Testis (tissue), 2 donors: ENCODE data around the gene ETFA.

Experiments
- CTCF ChIP-seq, 3 experiments: fragments of 450-650 bp in 2 of 3; fragments of 200-600 bp in 1 of 3; sonication (generic) in 1 of 3; IDR thresholded peaks; one replicate each; pipeline ENCODE4 v1.5.1; 2016 to 2019; ENCODE audit warnings: antibody characterized with exemption in 3 of 3, mild to moderate bottlenecking in 2 of 3, moderate library complexity in 1 of 3
- POLR2A ChIP-seq: fragments of 450-650 bp; IDR thresholded peaks from one replicate; pipeline ENCODE4 v1.6.1; 2017; ENCODE audit warnings: antibody characterized with exemption, mild to moderate bottlenecking, moderate library complexity

GRCh38 chr15:76333309-76333708, 22.0 kb upstream of the ETFA start:
- TF ChIP-seq CTCF (IDR thresholded peaks at IDR 0.05) (no peak), POLR2A (no peak)
